Measurements from ENCODE around the gene SUPT20HL2. TPM values are rescaled to one million over a fixed set of nuclear protein-coding genes. Genes with fewer than 3 reads are reported as not detected.
A peak's percentile ranks its signal among the peaks of the same experiment; 100 is the strongest.
"Not testable (repeated sequence)": the region's sequence is repeated elsewhere in the genome, so short reads cannot be mapped to it uniquely, and the experiment has no call there.

SUPT20HL2 gene
- total RNA-seq (not detected), polyA plus RNA-seq (not detected)

- DNase-seq: no peak
- peaks cover 0 to 6% of the 10 kb centered on the region in 2 donors for H3K27me3 Mint-ChIP-seq
- Histone ChIP-seq H3K9me3 (ENCODE audit: low read length) (no peaks in the 10 kb centered on the region), H3K4me1 (ENCODE audit: insufficient read depth, low read length) (no peaks in the 10 kb centered on the region), H3K4me3 (ENCODE audit: low read length) (no peak within 1 kb of the TSS), H3K27ac (ENCODE audit: low read depth, low read length) (no peak within 1 kb of the TSS), H3K36me3 (ENCODE audit: insufficient read depth, low read length) (no peaks in the 10 kb centered on the region), H3K27me3 (ENCODE audit: insufficient read depth, low read length, poor library complexity, severe bottlenecking) (no peaks in the 10 kb centered on the region)
- H3K36me3 Mint-ChIP-seq: peaks cover 0 to 3% (median 0%) of the 10 kb centered on the region in 3 donors
- no peaks in the 10 kb centered on the region for H3K9me3 Mint-ChIP-seq
- CTCF ChIA-PET: no interaction called here
- H3K4me3 Mint-ChIP-seq: no peak within 1 kb of the TSS
- POLR2A ChIA-PET: no interaction called here
- no peaks in the 10 kb centered on the region for H3K4me1 Mint-ChIP-seq
- peak within 1 kb of the TSS in 1 of 8 donors; percentile 47 for H3K27ac Mint-ChIP-seq
Observed at GRCh38 chrX:24314019-24314635, at the start of gene SUPT20HL2. TSS of gene SUPT20HL2 (minus strand) at chrX:24314069. CDS start at chrX:24313315, 754 bp downstream.

GRCh38 chrX:24362089-24362745 lies 48.3 kb upstream of the SUPT20HL2 start:
- H3K4me3 Mint-ChIP-seq; POLR2A ChIA-PET; H3K36me3 Mint-ChIP-seq; H3K27ac ChIP-seq (ENCODE audit: low read depth, low read length); DNase-seq; H3K27ac Mint-ChIP-seq; H3K9me3 Mint-ChIP-seq; CTCF ChIA-PET; H3K4me1 ChIP-seq (ENCODE audit: insufficient read depth, low read length); H3K4me1 Mint-ChIP-seq; H3K4me3 ChIP-seq (ENCODE audit: low read length); H3K9me3 ChIP-seq (ENCODE audit: low read length); H3K27me3 ChIP-seq (ENCODE audit: insufficient read depth, low read length, poor library complexity, severe bottlenecking); H3K36me3 ChIP-seq (ENCODE audit: insufficient read depth, low read length): not testable (repeated sequence)
- peaks cover 0 to 11% of the 10 kb centered on the region in 2 donors for H3K27me3 Mint-ChIP-seq

DNA sequence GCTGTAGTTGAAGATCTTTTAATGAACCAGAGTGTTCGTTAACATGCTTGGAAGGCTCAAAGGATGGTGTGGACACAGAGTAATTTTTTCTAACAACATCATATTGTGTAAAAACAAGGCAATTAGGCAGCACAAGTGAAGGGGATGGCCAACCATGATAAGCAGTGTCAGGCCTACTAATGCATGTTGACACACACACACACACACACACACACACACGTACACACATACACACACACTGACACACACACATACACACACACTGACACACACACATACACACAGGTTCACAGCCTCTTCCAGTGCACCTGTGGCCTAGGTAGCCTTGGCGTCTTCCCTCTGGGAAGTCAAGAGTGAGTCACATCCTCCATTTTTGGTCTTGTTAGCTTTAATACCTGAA lies 46.4 kb upstream of the SUPT20HL2 start, which contains the start of gene SUPT20HL1:
TSS of gene SUPT20HL1 (plus strand) at position 368 of the 400 bp plus-strand sequence. CDS start 2,122 bp downstream, outside the sequence.
- ChIA-PET POLR2A (no interaction called here), CTCF (no interaction called here)
- Histone ChIP-seq H3K4me3 (ENCODE audit: low read length) (no peak within 1 kb of the TSS), H3K36me3 (ENCODE audit: insufficient read depth, low read length) (no peaks in the 10 kb centered on the region), H3K27ac (ENCODE audit: low read depth, low read length) (no peak within 1 kb of the TSS), H3K4me1 (ENCODE audit: insufficient read depth, low read length) (no peaks in the 10 kb centered on the region), H3K27me3 (ENCODE audit: insufficient read depth, low read length, poor library complexity, severe bottlenecking) (no peaks in the 10 kb centered on the region), H3K9me3 (ENCODE audit: low read length) (no peaks in the 10 kb centered on the region)
- Mint-ChIP-seq H3K4me3 (no peak within 1 kb of the TSS), H3K4me1 (peaks cover 0 to 6% (median 0%) of the 10 kb centered on the region in 3 donors), H3K9me3 (no peaks in the 10 kb centered on the region), H3K36me3 (no peaks in the 10 kb centered on the region), H3K27ac (no peak within 1 kb of the TSS), H3K27me3 (peaks cover 0 to 7% of the 10 kb centered on the region in 2 donors)
- DNase-seq: no peak

GRCh38 chrX:24357106-24357505 lies 43.2 kb upstream of the SUPT20HL2 start:
- H3K9me3 Mint-ChIP-seq: no peaks in the 10 kb centered on the region
- no peak overlapping the region for H3K27ac ChIP-seq (ENCODE audit: low read depth, low read length)
- CTCF ChIA-PET: no interaction called here

GRCh38 chrX:24355095-24355494 lies 41.2 kb upstream of the SUPT20HL2 start:
- no peaks in the 10 kb centered on the region for H3K27me3 ChIP-seq (ENCODE audit: insufficient read depth, low read length, poor library complexity, severe bottlenecking)
- H3K27ac Mint-ChIP-seq: no peak overlapping the region
- no peaks in the 10 kb centered on the region for H3K4me1 Mint-ChIP-seq
- no peak overlapping the region for H3K4me3 ChIP-seq (ENCODE audit: low read length)
- no peak for DNase-seq
- no peaks in the 10 kb centered on the region for H3K9me3 Mint-ChIP-seq
- ChIA-PET POLR2A (no interaction called here), CTCF (no interaction called here)
- no peak overlapping the region for H3K4me3 Mint-ChIP-seq
- no peak overlapping the region for H3K27ac ChIP-seq (ENCODE audit: low read depth, low read length)
- H3K36me3 Mint-ChIP-seq: no peaks in the 10 kb centered on the region
- no peaks in the 10 kb centered on the region for H3K36me3 ChIP-seq (ENCODE audit: insufficient read depth, low read length)
- H3K9me3 ChIP-seq (ENCODE audit: low read length): no peaks in the 10 kb centered on the region
- peaks cover 0 to 5% of the 10 kb centered on the region in 2 donors for H3K27me3 Mint-ChIP-seq
- H3K4me1 ChIP-seq (ENCODE audit: insufficient read depth, low read length): no peaks in the 10 kb centered on the region

More at GRCh38 chrX:24357106-24357505, 43.2 kb upstream of the SUPT20HL2 start:
- Histone ChIP-seq H3K4me1 (ENCODE audit: insufficient read depth, low read length) (no peaks in the 10 kb centered on the region), H3K36me3 (ENCODE audit: insufficient read depth, low read length) (no peaks in the 10 kb centered on the region), H3K9me3 (ENCODE audit: low read length) (no peaks in the 10 kb centered on the region), H3K4me3 (ENCODE audit: low read length) (no peak overlapping the region), H3K27me3 (ENCODE audit: insufficient read depth, low read length, poor library complexity, severe bottlenecking) (no peaks in the 10 kb centered on the region)
- no peak overlapping the region for H3K4me3 Mint-ChIP-seq
- H3K36me3 Mint-ChIP-seq: no peaks in the 10 kb centered on the region
- DNase-seq: no peak
- no peak overlapping the region for H3K27ac Mint-ChIP-seq
- POLR2A ChIA-PET: no interaction called here
- peaks cover 0 to 5% of the 10 kb centered on the region in 2 donors for H3K27me3 Mint-ChIP-seq
- no peaks in the 10 kb centered on the region for H3K4me1 Mint-ChIP-seq

- ChIA-PET CTCF (no interaction called here), POLR2A (no interaction called here)
- no peaks in the 10 kb centered on the region for H3K9me3 ChIP-seq (ENCODE audit: low read length)
- H3K4me1 ChIP-seq (ENCODE audit: insufficient read depth, low read length): no peaks in the 10 kb centered on the region
- Mint-ChIP-seq H3K27me3 (peaks cover 0 to 4% of the 10 kb centered on the region in 2 donors), H3K4me1 (no peaks in the 10 kb centered on the region), H3K36me3 (no peaks in the 10 kb centered on the region), H3K27ac (peak overlapping the region in 1 of 8 donors; percentile 43), H3K9me3 (no peaks in the 10 kb centered on the region), H3K4me3 (no peak overlapping the region)
- H3K4me3 ChIP-seq (ENCODE audit: low read length): no peak overlapping the region
- no peak overlapping the region for H3K27ac ChIP-seq (ENCODE audit: low read depth, low read length)
- H3K36me3 ChIP-seq (ENCODE audit: insufficient read depth, low read length): no peaks in the 10 kb centered on the region
- DNase-seq: no peak
- no peaks in the 10 kb centered on the region for H3K27me3 ChIP-seq (ENCODE audit: insufficient read depth, low read length, poor library complexity, severe bottlenecking)
Observed at GRCh38 chrX:24350217-24350616, 36.3 kb upstream of the SUPT20HL2 start.

- Mint-ChIP-seq H3K36me3 (no peaks in the 10 kb centered on the region), H3K4me1 (peaks cover 0 to 9% (median 0%) of the 10 kb centered on the region in 3 donors), H3K27me3 (peaks cover 0 to 4% of the 10 kb centered on the region in 2 donors), H3K4me3 (no peak overlapping the region), H3K27ac (no peak overlapping the region), H3K9me3 (no peaks in the 10 kb centered on the region)
- H3K27ac ChIP-seq (ENCODE audit: low read depth, low read length): no peak overlapping the region
- no peaks in the 10 kb centered on the region for H3K27me3 ChIP-seq (ENCODE audit: insufficient read depth, low read length, poor library complexity, severe bottlenecking)
- H3K9me3 ChIP-seq (ENCODE audit: low read length): no peaks in the 10 kb centered on the region
- DNase-seq: no peak
- ChIA-PET CTCF (no interaction called here), POLR2A (no interaction called here)
- no peaks in the 10 kb centered on the region for H3K4me1 ChIP-seq (ENCODE audit: insufficient read depth, low read length)
- H3K36me3 ChIP-seq (ENCODE audit: insufficient read depth, low read length): no peaks in the 10 kb centered on the region
- no peak overlapping the region for H3K4me3 ChIP-seq (ENCODE audit: low read length)
Observed at GRCh38 chrX:24347881-24348280, 34.0 kb upstream of the SUPT20HL2 start.

DNA sequence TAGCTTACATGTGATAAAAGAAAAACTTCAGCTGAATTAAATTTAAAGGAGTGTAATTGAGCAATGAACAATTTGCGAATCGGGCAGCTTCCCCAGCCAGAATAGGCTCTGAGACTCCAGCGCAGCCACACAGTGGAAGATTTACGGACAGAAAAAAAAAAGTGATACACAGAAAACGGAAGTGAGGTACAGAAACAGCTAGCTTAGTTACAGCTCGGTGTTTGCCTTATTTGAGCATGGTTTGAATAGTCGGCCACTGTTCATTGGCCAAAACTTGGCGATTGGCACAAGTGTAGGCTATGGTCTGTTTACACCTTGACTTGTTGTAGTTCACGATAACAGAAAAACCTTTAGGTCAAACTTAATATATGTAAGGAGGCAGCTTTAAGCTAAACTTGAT lies 29.9 kb upstream of the SUPT20HL2 start:
- Mint-ChIP-seq H3K4me1 (peaks cover 0 to 9% (median 0%) of the 10 kb centered on the region in 3 donors), H3K27me3 (peaks cover 0 to 4% of the 10 kb centered on the region in 2 donors), H3K4me3 (peak overlapping the region in 5 of 7 donors; percentile 16 to 68 (median 42)), H3K36me3 (no peaks in the 10 kb centered on the region), H3K9me3 (peaks cover 0 to 2% (median 0%) of the 10 kb centered on the region in 5 donors), H3K27ac (peak overlapping the region in 1 of 8 donors; percentile 22)
- Histone ChIP-seq H3K27me3 (ENCODE audit: insufficient read depth, low read length, poor library complexity, severe bottlenecking) (no peaks in the 10 kb centered on the region), H3K4me3 (ENCODE audit: low read length) (no peak overlapping the region), H3K27ac (ENCODE audit: low read depth, low read length) (no peak overlapping the region), H3K9me3 (ENCODE audit: low read length) (no peaks in the 10 kb centered on the region), H3K36me3 (ENCODE audit: insufficient read depth, low read length) (no peaks in the 10 kb centered on the region), H3K4me1 (ENCODE audit: insufficient read depth, low read length) (no peaks in the 10 kb centered on the region)
- POLR2A ChIA-PET: no interaction called here
- DNase-seq: no peak
- CTCF ChIA-PET: interaction anchor here (0.8 kb wide), 1 partner anchor 27 kb away, joined by 4 read pairs; no protein-coding TSS in a partner anchor
